Uterus (tissue), 2 donors: ENCODE results near the gene INPP5A.

Experiments used
- CTCF ChIP-seq, 4 experiments: fragments of 200-600 bp in 2 of 4; fragments of 450-650 bp in 2 of 4; sonication (generic) in 2 of 4; IDR thresholded peaks; one replicate each; pipeline ENCODE4 v1.5.1; 2016 to 2019; ENCODE audit warnings: antibody characterized with exemption in 4 of 4, mild to moderate bottlenecking in 2 of 4, moderate library complexity in 1 of 4
- POLR2A ChIP-seq, 2 donors: fragments of 450-650 bp; IDR thresholded peaks; one replicate each; pipeline ENCODE4 v1.6.1; 2016; ENCODE audit warnings: antibody characterized with exemption in 2 of 2, mild to moderate bottlenecking in 1 of 2, moderate library complexity in 1 of 2

GRCh38 chr10:132784866-132785722, 247.5 kb downstream of the INPP5A start:
- TF ChIP-seq CTCF (IDR thresholded peaks at IDR 0.05) (no peak), POLR2A (IDR thresholded peaks at IDR 0.05) (no peak)
